Astrocyte of the hippocampus (primary cell): ENCODE data around the gene CARS1.
"Not testable (repeated sequence)": the region's sequence is repeated elsewhere in the genome, so short reads cannot be mapped to it uniquely, and the experiment has no call there.

ENCODE experiments used
- DNase-seq: peaks from one replicate; pipeline ENCODE4 v3.0.0; 2011; ENCODE audit warnings: low read depth, low spot score

Gene CARS1

DNA sequence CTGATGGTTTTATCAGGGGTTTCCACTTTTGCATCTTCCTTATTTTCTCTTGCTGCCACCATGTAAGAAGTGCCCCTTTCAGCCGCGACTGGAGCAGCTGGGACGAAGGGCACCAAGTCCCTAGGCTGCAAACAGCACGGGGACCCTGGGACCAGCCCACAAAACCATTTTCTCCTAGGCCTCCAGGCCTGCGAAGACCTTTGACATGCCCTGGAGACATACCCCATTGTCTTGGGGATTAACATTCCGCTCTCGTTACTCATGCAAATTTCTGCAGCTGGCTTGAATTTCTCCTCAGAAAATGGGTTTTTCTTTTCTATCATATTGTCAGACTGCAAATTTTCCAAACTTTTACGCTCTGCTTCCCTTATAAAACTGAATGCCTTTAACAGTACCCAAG is 6.7 kb upstream of the CARS1 start:
- peak; percentile 28 for DNase-seq

DNA sequence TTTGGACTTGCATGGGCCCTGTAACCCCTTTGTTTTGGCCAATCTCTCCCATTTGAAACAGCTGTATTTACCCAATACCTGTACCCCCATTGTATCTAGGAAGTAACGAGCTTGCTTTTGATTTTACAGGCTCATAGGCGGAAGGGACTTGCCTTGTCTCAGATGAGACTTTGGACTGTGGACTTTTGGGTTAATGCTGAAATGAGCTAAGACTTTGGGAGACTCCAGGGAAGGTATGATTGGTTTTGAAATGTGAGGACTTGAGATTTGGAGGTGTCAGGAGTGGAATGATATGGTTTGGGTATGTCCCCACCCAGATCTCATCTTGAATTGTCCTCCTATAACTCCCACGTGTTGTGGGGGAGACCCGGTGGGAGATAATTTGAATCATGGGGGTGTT is 6.2 kb upstream of the CARS1 start:
- DNase-seq: not testable (repeated sequence)

DNA sequence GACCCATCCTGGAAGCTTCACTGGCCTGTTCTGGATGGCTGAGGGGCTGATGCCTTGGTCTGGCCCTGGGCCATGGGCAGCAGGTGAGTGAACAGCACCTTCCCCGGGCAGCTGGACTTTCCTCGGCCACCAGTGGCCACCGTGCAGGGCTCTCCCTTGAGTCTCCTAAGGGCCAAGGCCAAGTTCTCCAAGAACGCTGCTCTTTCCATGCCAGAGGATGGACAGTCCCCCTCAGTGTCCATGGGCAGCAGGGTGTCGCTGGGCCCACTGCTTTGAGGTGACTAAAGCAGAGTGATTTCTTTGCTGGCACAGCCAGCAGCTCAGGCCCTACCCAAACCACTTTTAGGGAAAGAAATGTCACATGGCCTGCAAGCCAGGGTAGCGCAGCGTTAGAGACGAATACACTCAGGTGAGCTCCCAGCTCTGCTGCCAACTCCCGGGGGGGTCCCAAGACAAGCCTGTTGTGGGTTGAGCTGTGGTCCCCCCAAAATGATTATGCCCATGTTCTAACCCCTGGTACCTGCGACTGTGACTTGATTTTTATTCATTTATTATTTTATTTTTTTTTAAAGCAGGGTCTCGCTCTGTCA is 3.3 kb upstream of the CARS1 start:
- no peak for DNase-seq

- peak; percentile 72 for DNase-seq
Observed at GRCh38 chr11:3058753-3059664, 1.8 kb upstream of the CARS1 start.

DNA sequence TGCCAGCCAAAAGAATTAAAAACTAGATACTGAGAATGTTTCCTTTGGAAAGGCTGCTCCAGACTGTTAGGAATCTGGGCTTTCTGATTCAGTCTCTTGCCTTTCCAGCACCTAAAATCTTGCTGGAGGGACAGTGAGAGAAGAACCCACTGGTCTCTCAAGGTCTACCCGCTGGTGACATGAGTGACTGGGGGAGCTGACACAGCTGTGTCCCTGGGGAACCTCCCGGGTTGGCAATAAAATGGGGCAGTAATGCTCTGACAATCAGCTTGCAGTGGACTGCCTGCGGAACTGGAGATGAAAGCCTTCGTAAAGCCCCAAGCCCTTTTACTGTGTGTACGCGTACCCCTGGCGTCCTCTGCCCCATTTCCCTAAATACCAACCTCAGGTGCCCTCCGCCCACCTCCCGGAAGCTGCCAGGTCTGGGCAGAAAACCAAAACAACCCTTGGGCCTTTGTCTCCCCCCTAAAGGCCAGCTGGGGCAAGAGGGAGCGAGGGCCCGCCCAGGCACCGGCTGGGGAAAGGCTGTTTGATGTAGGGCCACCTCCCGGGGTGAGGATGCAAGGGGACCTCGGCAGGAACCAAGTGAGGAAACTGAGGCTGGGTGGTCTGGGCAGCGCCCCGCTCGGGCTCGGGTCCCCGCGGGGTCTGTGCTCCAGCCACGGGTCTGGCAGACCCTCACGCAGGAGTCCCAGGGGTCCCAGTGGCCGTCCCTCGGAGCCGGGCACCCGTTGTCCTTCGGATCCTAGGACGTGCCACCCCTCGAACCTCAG is 741 bp downstream of the CARS1 start:
- peak; percentile 31 for DNase-seq

DNA sequence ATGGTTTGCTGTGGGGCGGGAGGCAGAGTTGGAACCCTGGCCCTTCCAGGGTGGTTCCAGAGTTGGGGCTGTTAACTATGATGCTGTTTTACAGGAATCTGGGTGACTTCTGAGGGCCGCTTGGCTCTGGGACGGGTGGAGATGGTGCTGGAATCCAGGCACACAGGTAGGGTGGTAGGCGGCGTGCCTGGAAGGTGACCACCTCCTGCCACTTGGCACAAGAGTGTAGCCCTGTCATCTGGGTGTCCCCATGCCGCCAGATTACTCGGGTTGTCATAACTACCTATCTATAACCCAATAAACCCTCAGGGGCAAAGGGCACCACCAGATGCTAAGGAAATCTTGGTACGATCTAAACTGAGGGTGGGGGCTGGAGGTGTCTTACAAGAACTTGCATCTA is 1.3 kb downstream of the CARS1 start:
- DNase-seq: no peak

DNA sequence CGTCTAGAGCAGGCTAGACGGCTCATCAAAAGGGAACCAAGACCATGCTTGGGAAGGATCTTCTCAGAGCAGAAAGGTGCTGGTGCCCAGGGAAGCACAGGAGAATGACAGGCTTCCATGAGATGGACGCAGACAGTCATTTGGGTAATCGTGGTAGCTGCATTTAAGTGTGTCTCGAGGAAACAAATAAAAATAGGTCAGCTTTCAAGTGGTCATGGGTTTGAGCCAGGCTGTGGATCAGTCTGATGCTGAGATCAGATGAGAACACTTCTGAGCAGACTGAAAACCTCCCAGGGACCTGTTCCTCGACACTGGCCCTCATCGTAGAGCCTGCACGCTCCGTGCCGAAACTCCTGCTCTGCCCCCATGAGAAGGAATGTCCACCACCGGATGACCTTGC is 4.7 kb downstream of the CARS1 start:
- no peak for DNase-seq

DNA sequence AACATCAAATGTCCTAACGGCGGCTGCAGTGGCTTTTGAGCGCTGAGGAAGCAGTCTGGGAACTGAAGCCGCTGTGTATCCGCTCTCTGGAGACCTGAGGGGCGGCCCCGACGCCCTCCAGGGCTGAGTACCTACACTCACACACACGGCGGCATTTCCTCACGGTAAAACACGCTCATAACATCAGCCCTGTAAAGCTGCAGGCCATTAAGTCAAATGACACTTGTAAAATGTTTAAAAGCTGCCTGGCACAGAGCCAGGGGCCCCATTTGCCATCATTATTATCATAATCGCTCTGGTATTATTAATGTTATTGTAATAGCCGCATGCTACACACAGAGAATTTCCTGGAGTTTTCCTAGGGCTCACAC is 5.1 kb downstream of the CARS1 start:
- DNase-seq: no peak

DNA sequence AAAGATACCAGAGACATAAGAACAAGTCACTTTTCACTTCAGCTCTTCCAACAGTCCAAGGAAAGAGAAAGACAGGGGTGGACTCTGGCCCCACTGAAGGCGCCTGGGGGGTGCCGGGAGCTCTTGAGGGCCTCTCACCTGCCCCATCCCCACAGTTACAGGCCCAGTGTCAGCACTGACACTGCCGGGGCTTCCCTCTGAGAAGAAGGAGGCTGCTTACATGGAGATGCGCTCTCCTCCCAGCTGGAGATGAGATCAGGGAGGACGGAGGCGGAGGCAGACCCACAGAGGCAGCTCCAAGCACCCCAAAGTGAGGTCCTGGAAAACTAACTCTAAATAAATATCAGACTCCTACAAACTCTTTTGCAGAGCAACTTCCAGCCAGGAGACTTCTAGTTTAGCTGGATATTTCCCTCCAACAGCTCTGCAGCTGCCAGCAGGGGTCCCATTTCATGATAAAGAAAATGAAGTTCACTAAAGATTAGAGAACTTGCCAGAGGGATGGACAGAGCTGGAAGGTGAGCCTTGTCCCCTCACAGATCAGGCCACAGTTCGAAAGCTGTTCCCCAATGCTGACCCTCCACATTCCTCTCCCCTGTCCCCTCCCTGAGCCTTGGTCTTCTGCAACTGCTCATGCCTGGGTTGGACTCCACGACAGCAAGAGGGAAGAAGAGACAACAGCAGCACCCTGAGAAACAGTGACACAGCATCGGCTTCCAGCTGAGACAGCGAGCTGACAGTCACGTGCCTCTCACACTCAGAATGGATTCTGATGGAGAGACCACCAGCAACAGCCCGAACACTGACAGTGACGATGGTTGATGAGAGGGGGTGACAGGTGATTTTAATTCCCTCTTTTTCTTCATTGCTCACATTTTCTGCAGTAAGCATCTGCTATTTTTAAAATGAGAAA is 5.8 kb downstream of the CARS1 start:
- DNase-seq: no peak

- no peak for DNase-seq
Observed at GRCh38 chr11:3050386-3051195, 6.6 kb downstream of the CARS1 start.

GRCh38 chr11:3049430-3050243 is 7.6 kb downstream of the CARS1 start:
- DNase-seq: peak; percentile 95

DNA sequence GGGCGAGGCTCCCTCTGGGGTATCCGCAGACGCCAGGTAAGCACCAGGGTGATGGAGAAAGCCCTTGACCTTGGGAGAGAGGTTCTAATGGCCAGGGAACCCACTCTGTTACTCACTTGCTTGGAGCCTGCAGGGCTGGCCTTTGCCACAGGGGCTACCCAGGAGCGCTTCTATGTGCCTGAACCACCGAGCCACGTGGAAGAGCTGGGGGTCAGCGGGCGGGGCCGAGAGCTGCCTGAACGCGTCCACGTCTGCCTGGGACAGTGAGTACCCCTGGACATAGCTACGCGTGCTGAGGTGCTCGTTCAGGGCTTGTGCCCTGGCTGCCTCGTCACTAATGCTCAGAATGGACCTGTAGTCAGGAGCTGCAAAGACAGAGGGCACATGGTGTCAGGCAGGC is 9.6 kb downstream of the CARS1 start:
- no peak for DNase-seq

GRCh38 chr11:3046641-3047040 is 10.6 kb downstream of the CARS1 start:
- peak; percentile 69 for DNase-seq

DNA sequence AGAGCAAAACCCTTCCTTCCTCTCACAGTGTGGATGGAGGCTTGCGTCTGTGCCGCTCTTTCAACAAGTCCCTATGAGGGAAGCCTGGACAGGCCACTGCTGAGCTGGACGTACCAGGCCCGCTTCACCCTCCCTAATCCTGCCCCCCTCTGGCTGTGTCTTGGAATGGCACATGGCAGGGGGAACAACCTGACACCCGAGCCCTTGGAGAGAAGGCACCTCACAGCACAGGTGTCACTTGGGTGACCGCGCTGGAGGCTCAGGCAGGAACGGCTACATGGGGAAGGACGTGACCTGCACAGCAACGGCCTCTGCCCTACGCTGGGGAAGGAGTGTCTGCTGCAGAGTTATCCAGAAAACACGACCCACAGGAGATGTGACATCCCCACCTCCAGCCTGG is 11.0 kb downstream of the CARS1 start:
- peak; percentile 28 for DNase-seq

- no peak for DNase-seq
Observed at GRCh38 chr11:3044915-3045314, 12.3 kb downstream of the CARS1 start.

DNA sequence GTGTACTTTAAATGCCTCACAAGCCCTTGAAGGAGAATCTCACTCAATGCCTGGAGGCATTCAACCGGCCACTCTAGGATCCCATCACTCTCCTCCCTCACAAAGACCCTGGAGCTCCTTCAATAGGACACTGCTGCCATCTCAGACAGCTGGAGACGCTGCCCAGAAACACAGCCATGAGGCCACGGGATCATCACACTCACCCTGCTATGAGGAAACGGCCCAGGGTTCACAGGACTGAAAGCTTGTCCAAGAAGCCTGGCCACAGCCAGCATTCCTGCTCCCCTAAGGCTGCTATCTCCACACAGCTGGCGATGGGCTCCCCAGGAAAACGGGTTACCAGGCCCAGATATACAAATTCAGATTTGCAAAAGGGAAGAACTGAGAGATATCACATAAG is 13.2 kb downstream of the CARS1 start:
- DNase-seq: peak; percentile 17

DNA sequence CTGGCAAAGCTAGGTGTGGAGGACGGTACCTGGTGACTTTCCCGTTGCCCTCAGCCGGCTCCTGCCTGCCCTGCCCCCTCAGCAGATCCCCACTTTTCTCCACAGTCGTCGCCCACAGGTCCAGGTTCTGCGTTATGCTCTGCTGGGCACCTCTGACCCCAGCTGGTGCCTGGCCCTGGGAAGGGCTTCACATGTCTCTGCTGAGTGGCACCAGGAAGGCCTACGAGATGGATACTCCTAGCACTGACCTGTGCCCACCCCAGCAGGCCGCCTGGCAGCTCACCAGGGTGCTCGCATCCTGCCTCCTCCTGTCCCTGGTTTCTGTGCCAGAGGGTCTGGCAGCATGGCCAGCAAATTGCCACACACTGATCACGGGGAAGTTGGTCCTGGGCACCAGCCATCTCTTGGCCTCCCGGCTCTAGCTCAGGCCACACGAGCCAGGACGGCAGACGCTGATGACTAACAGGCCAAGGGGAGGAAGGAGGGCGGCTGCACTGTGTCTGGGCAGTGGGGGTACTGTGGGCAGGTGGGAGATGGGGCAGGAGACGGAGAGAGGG is 13.8 kb downstream of the CARS1 start:
- DNase-seq: peak; percentile 76

DNA sequence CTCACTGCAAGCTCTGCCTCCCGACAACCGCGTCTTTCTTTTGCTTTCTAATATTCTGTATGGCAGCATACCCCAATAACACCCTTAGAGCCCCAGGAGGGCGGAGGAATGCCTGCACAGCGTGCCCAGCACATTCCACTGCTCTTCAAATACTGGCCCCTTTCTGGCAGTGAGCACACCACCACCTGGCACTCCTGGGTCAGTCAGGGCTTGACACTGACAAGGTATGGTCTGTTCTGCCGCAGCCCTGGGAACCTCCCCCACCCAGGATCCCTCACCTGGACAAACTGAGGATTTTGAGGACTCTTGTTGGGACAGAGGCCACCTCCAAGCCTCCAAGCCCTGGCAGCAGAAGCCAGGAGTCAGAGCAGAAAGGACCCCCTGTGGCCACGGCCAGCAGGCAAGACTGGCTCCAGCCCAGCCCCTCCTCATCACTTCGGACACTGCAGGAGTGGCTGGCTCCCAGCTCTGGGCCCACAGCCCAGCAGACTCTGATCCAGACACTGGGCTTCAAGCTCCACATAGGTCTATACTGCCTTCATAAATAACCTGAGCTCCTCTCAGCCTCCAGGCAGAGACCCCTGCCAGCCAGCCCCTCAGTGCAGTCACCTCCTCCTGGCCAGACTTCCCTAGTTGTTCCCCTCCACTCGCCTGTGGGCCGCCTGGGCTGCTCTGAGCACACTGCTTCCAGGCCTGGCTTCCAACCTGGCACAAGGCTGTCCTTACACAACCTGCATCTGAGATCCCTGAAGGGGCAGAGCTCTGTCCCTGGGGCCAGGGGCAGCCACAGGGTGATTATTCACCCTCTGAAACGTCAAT is 14.5 kb downstream of the CARS1 start:
- DNase-seq: peak; percentile 37
